Measurements from ENCODE around the gene DAPL1.
"Not testable (repeated sequence)": the region's sequence is repeated elsewhere in the genome, so short reads cannot be mapped to it uniquely, and the experiment has no call there.

The DAPL1 gene

DNA sequence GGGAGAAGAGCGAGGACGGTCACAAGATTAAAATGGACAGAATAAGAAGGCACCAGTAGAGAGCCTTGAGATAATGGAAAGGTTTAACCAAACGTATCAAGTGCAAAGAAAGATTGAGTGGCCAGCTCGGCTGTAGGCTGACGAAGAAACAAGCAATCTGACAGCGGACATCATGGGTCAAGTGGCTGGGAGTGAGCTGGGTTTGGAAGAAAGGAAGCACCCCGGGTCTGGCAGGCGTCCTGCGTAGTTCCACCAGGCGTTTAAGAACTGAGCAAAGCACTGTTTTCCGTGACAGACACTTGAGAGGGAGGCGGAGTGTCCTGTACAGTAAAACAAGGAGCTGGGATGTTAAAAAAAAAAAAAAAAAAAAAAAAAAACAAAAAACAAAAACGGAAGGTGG lies 27.1 kb downstream of the DAPL1 start:
- DNase-seq (ENCODE audit: low spot score) = no peak

- no peak for DNase-seq (ENCODE audit: low spot score)
Measured at GRCh38 chr2:158823486-158824237, 28.5 kb downstream of the DAPL1 start.

DNA sequence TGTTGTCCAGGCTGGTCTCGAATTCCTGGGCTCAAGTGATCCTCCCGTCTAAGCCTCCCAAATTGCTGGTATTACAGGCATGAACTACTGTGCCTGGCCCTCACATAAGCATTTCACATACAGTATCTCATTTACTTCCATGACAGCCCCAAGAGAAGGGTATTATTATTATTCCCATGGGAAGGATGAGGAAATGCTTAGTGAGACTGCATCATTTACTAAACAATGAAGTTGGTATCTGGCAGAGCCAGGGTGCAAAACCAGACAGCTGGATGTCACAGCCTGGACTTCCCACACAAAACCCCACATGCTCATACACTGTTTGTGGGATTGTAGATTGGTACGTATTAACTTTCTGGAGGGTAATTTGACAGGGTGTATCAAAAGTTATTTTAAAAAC lies 29.9 kb downstream of the DAPL1 start:
- no peak for DNase-seq (ENCODE audit: low spot score)

- DNase-seq (ENCODE audit: low spot score) = no peak
Measured at GRCh38 chr2:158826965-158827364, 31.8 kb downstream of the DAPL1 start.

DNA sequence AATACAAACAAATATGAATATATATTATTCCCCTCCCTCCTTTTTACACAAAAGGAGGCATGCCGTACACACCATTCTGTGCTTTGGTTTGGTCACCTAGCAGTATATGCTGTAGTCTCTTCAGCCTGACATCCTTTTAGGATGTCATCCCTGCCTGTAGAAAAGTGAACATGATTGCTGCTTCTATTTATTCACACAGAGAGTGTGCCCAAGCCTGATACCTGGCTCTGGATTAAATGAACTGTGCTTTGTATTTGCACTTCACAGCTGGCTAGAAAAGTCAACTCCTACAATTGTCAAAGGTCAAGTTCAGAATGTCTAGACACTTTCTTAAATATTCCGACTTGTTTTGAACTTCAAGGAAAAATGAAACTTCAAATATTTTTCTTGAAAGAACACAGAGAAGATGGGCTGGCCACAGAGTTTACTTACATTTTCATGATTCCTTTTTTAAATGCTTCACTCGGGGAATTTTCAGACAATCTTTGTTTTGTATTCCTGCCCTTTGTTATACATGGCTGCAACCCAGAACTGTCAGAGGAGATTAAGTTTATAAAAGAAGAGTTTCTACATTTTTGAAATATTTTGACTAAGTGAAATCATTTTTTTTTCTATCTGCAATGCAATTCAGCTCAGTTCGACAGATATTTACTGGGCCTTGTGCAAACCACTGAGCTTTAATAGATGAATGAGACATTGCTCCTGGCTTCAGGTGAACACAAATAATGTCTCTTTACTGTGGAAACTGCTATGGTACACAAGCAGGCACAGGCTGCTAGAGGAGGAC lies 33.5 kb downstream of the DAPL1 start:
- DNase-seq (ENCODE audit: low spot score) = no peak

DNA sequence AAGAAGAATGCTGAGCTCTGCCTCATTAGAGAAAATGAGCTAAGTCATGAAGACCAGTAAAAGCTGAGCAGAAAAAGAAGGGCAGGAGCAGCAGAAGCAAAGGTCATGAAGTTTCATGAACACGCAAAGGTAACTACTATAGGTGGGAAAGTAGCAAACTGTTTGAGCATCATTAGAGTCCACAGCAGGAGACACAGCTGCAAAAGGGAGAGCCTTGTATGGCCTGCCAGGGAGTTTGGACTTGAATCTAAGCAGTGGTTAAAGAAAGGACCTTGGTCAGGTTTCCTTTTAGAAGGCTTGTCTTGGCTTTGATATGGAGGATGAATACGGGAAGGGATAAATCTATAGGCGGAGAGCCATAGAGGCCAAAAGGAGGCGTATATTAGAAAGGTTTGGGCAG lies 34.0 kb downstream of the DAPL1 start:
- no peak for DNase-seq (ENCODE audit: low spot score)

DNA sequence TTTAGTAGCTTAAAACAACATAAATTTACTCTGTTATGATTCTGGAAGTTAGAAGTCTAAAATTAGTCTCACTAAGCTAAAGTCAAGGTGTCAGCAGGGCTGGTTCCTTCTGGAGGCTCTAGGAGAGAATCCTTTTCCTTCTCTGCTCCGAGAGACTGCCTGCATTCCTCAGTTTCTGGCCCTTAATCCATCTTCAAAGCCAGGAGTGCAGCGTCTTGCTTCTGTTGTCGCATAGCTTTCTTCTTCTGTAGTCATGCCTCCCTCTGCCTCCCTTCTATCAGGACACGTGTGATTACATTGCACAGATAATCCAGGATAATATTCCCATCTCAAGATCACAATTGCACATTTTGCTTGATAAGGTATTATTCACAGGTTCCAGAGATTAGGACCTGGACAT lies 35.1 kb downstream of the DAPL1 start:
- DNase-seq (ENCODE audit: low spot score) = no peak

- DNase-seq (ENCODE audit: low spot score) = no peak
Measured at GRCh38 chr2:158835431-158835830, 40.3 kb downstream of the DAPL1 start.

GRCh38 chr2:158837645-158838044 lies 42.5 kb downstream of the DAPL1 start:
- DNase-seq (ENCODE audit: low spot score) = no peak

DNA sequence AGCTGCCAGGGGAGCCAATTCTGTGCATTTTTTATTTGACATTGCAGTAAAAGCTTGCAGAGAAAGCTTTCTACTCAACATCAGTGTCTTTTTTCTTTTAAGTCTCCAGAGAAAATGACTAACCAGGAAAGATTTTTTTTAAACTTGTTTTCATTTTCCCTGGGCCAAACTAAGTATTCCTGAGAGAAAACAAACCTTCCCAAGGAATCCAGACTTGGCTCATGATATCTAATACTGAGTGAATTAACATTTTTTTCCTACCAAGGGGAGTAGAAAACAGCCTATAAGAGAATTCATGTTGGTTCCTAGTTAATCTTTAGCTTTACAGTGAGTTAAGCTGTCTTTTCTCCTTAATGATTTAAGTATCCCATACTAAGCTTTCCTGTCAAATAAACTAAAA lies 46.7 kb downstream of the DAPL1 start:
- DNase-seq (ENCODE audit: low spot score) = no peak

- DNase-seq (ENCODE audit: low spot score) = no peak
Measured at GRCh38 chr2:158845444-158845843, 50.3 kb downstream of the DAPL1 start.

DNA sequence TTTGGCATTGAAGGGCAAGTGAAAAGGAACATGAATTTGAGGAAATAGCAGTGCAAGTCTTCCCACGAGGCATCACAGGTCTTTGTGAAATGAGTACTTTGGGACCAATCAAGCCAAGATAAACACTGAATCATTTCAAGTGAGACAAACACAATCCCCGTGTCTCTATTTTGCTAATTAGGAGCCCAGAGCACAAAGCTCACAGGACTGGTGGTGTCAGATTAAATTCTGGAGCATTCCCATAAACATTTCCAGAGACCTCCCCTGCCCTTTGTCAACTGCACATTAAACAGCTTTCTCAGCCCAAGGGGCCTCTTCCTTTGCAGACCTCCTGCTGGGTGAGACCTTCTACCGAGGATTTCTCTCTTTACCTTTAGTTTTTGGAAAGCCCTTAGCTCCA lies 50.7 kb downstream of the DAPL1 start:
- DNase-seq (ENCODE audit: low spot score) = no peak

GRCh38 chr2:158847526-158847925 lies 52.4 kb downstream of the DAPL1 start:
- not testable (repeated sequence) for DNase-seq (ENCODE audit: low spot score)

GRCh38 chr2:158848031-158848970 lies 53.2 kb downstream of the DAPL1 start:
- not testable (repeated sequence) for DNase-seq (ENCODE audit: low spot score)

DNA sequence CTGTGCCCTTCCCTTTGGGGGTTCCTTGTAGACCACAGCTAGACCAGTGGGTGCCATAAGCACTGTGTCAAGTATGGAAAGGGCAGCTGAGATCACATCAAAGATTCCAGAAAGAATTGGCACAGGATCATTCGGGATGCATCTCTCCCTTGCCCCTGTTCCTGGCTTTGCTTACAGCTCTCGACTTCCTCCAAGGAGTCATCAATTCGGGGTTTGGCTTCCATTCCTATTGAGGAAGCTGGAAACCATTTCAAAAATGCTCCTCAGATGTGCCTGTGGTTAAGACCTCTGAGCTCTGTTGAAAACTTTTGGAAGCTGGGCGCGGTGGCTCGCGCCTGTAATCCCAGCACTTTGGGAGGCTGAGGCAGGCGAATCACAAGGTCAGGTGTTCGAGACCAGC lies 65.1 kb downstream of the DAPL1 start:
- DNase-seq (ENCODE audit: low spot score) = not testable (repeated sequence)

DNA sequence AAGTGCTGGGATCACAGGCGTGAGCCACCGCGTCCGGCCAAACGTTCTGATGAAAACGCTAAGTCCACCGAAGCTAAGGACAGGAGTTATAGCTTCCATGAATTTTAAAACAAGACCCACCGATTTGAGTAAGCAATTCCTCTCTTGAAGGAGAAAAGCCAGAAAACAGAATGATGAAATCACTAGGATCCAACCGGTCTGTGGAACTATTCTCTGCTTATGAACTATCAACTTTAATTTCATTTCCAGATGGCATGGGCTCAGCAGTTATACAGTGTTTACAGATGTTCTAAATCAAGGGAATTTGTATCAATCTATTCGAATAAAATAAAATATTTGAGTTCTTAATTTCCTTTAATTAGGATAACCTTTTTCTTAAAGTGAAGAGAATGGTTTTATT lies 66.5 kb downstream of the DAPL1 start:
- DNase-seq (ENCODE audit: low spot score) = not testable (repeated sequence)

- not testable (repeated sequence) for DNase-seq (ENCODE audit: low spot score)
Measured at GRCh38 chr2:158865469-158865868, 70.4 kb downstream of the DAPL1 start.

Measured in RKO (cell line).